ENCODE measurements around the gene ASB12. TPM values are rescaled to one million over a fixed set of nuclear protein-coding genes. Genes with fewer than 3 reads are reported as not detected.

Gene ASB12
- total and polyA plus RNA-seq, 2 of the 8 experiments (the other 6 are each of a cell fraction or from before 2014, with no cell fraction given) = 1.3 to 1.7 TPM

DNA sequence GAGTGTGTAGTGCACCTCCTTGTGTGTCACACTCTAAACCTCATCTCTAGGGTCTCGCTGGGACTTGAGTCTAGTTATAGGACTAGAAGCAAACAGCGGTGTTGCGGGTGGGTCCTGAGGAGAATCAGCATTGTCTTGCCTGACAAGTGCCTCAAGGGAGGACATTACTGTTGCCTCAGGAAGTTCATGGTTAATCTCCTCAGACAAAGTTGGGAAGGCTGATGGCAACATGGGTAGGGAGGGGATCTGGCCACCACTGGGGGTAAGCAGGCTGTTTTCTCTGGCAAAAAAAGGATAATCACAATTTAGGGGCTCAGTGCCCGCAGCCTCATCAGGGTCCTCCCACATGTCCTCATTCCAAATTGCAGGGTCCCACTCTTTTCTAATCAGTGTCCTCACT lies 12.4 kb downstream of the ASB12 start (continued):
- TF ChIP-seq EP300 (IDR thresholded peaks at IDR 0.05; ENCODE audit: borderline replicate concordance in 1 of 2, low read depth in 2 of 2, low read length in 2 of 2) (no peak), CBX5 (IDR thresholded peaks at IDR 0.05; ENCODE audit: low read depth, low read length) (no peak), BCL11A (IDR thresholded peaks at IDR 0.05; ENCODE audit: low read depth in 2 of 2, low read length in 2 of 2) (no peak), POLR2AphosphoS5 (IDR thresholded peaks at IDR 0.05; ENCODE audit: low read depth, low read length) (no peak), NANOG (IDR thresholded peaks at IDR 0.05; ENCODE audit: insufficient read depth, low read depth, low read length, poor library complexity, severe bottlenecking) (no peak)
